Measurements from ENCODE around the gene HSD17B4.
"Not testable (repeated sequence)": the region's sequence is repeated elsewhere in the genome, so short reads cannot be mapped to it uniquely, and the experiment has no call there.

Gene HSD17B4

DNA sequence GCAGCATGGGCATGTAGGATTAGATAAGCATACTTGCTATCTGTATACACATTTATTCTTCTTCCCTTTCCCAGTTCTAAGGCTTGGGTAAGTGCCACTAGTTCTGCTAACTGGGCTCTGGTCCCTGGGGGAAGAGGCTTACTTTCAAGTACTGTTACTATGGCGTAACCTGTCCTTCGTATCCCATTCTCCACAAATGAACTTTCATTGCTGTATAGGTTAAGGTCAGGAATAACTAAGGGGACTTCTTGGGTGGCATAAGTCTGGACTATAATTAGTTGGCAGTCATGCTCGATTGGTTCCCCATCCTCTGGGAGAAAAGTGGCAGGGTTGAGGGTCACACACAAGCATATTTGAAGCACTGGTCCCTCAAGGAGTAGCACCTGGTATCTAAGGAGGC lies 23.7 kb upstream of the HSD17B4 start:
- not testable (repeated sequence) for H3K27me3 ChIP-seq (ENCODE audit: control insufficient read depth, insufficient read depth, low read length); H3K4me2 ChIP-seq (ENCODE audit: low read length); H3K4me1 ChIP-seq; H3K9me3 ChIP-seq (ENCODE audit: control insufficient read depth, low read length); H3K27ac ChIP-seq; H3K4me3 ChIP-seq (ENCODE audit: low read depth, low read length); H3K36me3 ChIP-seq (ENCODE audit: control insufficient read depth, insufficient read depth, low read length); H3K79me2 ChIP-seq; H3K9ac ChIP-seq; H2AFZ ChIP-seq

DNA sequence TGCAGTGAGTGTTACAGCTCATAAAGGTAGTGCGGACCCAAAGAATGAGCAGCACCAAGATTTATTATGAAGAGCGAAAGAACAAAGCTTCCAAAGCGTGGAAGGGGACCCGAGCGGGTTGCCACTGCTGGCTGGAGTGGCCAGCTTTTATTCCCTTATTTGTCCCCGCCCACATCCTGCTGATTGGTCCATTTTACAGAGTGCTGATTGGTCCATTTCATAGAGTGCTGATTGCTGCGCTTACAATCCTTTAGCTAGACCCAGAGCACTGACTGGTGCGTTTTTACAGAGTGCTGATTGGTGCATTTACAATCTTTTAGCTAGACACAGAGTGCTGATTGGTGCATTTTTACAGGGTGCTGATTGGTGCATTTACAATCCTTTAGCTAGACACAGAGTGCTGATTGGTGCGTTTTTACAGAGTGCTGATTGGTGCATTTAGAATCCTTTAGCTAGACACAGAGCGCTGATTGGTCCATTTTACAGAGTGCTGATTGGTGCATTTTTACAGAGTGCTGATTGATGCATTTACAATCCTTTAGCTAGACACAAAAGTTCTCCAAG lies 19.5 kb upstream of the HSD17B4 start:
- H3K27me3 ChIP-seq (ENCODE audit: control insufficient read depth, insufficient read depth, low read length); H3K4me1 ChIP-seq; H3K36me3 ChIP-seq (ENCODE audit: control insufficient read depth, insufficient read depth, low read length); H3K9me3 ChIP-seq (ENCODE audit: control insufficient read depth, low read length); H3K9ac ChIP-seq; H3K79me2 ChIP-seq; H2AFZ ChIP-seq; H3K4me2 ChIP-seq (ENCODE audit: low read length); H3K27ac ChIP-seq; H3K4me3 ChIP-seq (ENCODE audit: low read depth, low read length): not testable (repeated sequence)

DNA sequence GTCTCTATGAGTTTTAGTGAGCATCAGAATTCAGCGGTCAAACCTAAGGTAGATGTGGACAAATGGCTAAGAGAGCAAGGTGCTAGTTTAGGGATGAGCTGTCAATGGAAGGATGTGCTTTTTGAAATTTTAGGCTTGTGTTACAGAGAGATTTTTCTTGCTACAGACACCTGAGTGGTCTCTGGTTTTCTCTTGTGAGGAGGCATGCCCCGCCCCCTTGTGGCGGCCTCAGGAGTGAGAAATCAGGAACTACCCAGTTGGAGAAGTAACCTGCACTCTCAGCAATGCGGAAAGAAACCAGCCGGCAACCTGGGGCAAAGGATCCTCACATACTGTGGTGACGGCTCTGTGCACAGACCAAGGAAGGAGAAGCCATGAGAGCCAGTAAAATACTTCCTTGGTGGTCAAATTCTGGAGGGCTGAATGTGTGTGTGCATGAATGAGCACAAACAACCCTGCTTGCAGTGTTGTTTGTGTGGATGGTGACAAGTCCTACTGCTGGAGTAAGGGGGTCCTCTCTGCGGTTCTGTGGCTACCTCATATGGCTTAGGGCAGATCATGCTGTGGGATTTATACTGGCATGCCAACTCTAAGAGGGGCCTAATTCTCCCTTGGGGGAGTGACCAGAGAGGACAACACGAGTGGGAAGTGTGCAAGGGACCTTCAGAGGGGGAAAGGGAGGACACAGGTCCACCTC lies 16.7 kb upstream of the HSD17B4 start:
- H3K9me3 ChIP-seq (ENCODE audit: control insufficient read depth, low read length): no peaks in the 10 kb centered on the region
- no peak overlapping the region for H3K27ac ChIP-seq
- H3K79me2 ChIP-seq: no peaks in the 10 kb centered on the region
- H2AFZ ChIP-seq: no peak overlapping the region
- no peaks in the 10 kb centered on the region for H3K27me3 ChIP-seq (ENCODE audit: control insufficient read depth, insufficient read depth, low read length)
- H3K36me3 ChIP-seq (ENCODE audit: control insufficient read depth, insufficient read depth, low read length): no peaks in the 10 kb centered on the region
- no peak overlapping the region for H3K9ac ChIP-seq
- no peaks in the 10 kb centered on the region for H3K4me1 ChIP-seq
- TF ChIP-seq, protein P1, sequence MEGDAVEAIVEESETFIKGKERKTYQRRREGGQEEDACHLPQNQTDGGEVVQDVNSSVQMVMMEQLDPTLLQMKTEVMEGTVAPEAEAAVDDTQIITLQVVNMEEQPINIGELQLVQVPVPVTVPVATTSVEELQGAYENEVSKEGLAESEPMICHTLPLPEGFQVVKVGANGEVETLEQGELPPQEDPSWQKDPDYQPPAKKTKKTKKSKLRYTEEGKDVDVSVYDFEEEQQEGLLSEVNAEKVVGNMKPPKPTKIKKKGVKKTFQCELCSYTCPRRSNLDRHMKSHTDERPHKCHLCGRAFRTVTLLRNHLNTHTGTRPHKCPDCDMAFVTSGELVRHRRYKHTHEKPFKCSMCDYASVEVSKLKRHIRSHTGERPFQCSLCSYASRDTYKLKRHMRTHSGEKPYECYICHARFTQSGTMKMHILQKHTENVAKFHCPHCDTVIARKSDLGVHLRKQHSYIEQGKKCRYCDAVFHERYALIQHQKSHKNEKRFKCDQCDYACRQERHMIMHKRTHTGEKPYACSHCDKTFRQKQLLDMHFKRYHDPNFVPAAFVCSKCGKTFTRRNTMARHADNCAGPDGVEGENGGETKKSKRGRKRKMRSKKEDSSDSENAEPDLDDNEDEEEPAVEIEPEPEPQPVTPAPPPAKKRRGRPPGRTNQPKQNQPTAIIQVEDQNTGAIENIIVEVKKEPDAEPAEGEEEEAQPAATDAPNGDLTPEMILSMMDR (IDR thresholded peaks at IDR 0.05): no peak
- H3K4me2 ChIP-seq (ENCODE audit: low read length): no peak overlapping the region
- no peak overlapping the region for H3K4me3 ChIP-seq (ENCODE audit: low read depth, low read length)

DNA sequence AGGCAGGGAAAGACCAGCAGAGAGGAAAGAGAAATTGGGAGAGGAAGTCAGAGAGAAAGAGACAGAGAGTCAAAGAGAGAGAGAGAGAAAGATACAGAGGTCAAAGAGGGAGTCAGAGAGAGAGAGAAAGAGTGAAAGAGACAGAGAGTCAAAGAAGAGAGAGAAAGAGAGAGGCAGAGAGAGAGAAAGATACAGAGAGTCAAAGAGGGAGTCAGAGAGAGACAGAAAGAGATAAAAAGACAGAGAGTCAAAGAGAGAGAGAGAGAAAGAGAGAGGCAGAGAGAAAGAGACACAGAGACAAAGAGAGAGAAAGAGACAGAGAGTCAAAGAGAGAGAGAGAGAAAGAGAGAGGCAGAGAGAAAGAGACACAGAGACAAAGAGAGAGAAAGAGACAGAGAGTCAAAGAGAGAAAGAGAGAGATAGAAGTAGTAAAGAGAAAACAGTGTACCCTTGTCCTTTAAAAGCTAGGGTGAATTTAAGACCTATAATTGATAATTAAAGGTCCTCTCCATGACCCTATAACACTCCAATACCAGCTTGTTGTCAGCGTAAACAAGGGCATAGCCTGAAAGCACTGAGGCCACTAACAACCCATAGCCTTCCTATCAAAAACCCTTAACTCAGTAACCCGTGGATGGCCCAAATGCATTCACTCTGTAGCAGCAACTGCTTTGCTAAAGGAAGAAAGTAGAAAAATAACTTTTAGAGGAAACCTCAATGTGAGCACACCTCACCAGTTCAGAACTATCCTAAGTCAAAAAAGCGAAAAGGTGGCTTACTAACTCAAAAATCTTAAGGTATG lies 14.3 kb upstream of the HSD17B4 start:
- H3K4me3 ChIP-seq (ENCODE audit: low read depth, low read length); H3K27me3 ChIP-seq (ENCODE audit: control insufficient read depth, insufficient read depth, low read length); H3K9ac ChIP-seq; H3K79me2 ChIP-seq; H3K4me1 ChIP-seq; H3K4me2 ChIP-seq (ENCODE audit: low read length); H3K27ac ChIP-seq; H3K36me3 ChIP-seq (ENCODE audit: control insufficient read depth, insufficient read depth, low read length); H3K9me3 ChIP-seq (ENCODE audit: control insufficient read depth, low read length); H2AFZ ChIP-seq: not testable (repeated sequence)

DNA sequence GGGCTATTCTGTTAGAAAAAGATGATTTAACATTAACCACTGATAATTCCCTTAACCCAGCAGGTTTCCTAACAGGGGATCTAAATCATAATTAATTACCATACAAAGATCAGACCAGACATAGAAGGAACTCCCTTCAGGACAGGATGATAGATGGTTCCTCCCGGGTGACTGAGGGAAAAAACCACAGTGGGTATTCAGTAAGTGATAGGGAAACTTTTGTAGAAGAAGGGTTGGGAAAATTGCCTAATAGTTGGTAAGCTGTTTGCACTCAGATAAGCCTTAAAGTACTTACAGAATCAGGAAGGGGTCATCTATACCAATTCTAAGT lies 13.7 kb upstream of the HSD17B4 start:
- H3K4me3 ChIP-seq (ENCODE audit: low read depth, low read length); H2AFZ ChIP-seq; H3K79me2 ChIP-seq; H3K9me3 ChIP-seq (ENCODE audit: control insufficient read depth, low read length); H3K27me3 ChIP-seq (ENCODE audit: control insufficient read depth, insufficient read depth, low read length); H3K4me2 ChIP-seq (ENCODE audit: low read length); H3K36me3 ChIP-seq (ENCODE audit: control insufficient read depth, insufficient read depth, low read length); H3K9ac ChIP-seq; H3K27ac ChIP-seq; H3K4me1 ChIP-seq: not testable (repeated sequence)

DNA sequence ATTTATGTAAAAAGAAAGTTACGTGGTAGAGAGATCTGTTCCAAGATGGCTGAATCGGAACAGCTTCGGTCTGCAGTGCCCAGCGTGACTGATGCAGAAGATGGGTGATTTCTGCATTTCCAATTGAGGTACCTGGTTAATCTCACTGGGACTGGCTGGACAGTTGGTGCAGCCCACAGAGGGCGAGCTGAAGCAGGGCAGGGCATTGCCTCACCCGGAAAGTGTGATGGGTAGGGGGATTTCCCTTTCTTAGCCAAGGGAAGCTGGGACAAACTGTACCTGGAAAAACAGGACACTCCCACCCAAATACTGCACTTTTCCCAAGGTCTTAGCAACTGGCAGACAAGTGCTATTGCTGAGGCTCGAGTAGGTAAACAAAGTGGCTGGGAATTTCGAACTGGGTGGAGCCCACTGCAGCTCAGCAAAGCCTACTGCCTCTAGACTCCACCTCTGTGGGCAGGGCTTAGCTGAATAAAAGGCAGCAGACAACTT lies 13.1 kb upstream of the HSD17B4 start:
- Histone ChIP-seq H3K4me1 (no peaks in the 10 kb centered on the region), H3K27me3 (ENCODE audit: control insufficient read depth, insufficient read depth, low read length) (no peaks in the 10 kb centered on the region), H2AFZ (no peak overlapping the region), H3K36me3 (ENCODE audit: control insufficient read depth, insufficient read depth, low read length) (no peaks in the 10 kb centered on the region), H3K9ac (no peak overlapping the region), H3K9me3 (ENCODE audit: control insufficient read depth, low read length) (no peaks in the 10 kb centered on the region), H3K4me3 (ENCODE audit: low read depth, low read length) (no peak overlapping the region), H3K27ac (no peak overlapping the region), H3K4me2 (ENCODE audit: low read length) (no peak overlapping the region), H3K79me2 (no peaks in the 10 kb centered on the region)
- TF ChIP-seq, protein P1 (IDR thresholded peaks at IDR 0.05): no peak

DNA sequence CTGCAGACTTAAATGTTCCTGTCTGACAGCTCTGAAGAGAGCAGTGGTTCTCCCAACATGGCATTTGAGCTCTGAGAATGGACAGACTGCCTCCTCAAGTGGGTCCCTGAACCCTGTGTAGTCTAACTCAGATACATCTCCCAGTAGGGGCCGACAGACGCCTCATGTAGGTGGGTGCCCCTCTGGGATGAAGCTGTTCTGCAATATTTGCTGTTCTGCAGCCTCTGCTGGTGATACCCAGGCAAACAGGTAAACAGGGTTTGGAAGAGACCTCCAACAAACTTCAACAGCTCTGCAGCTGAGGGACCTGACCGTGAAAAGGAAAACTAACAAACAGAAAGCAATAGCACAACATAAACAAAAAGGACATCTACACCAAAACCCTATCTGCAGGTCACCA lies 12.7 kb upstream of the HSD17B4 start:
- not testable (repeated sequence) for H3K9ac ChIP-seq; H3K4me2 ChIP-seq (ENCODE audit: low read length); H3K4me1 ChIP-seq; H2AFZ ChIP-seq; H3K36me3 ChIP-seq (ENCODE audit: control insufficient read depth, insufficient read depth, low read length); H3K27me3 ChIP-seq (ENCODE audit: control insufficient read depth, insufficient read depth, low read length); H3K27ac ChIP-seq; H3K4me3 ChIP-seq (ENCODE audit: low read depth, low read length); H3K9me3 ChIP-seq (ENCODE audit: control insufficient read depth, low read length); H3K79me2 ChIP-seq

DNA sequence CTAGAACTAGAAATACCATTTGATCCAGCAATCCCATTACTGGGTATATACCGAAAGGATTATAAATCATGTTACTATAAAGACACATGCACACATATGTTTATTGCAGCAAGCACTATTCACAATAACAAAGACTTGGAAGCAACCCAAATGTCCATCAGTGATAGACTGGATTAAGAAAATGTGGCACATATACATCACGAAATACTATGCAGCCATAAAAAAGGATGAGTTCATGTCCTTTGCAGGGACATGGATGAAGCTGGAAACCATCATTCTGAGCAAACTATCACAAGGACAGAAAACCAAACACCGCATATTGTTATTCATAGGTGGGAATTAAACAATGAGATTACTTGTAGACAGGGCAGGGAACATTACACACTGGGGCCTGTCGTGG lies 7.7 kb upstream of the HSD17B4 start:
- H3K79me2 ChIP-seq; H3K27ac ChIP-seq; H3K36me3 ChIP-seq (ENCODE audit: control insufficient read depth, insufficient read depth, low read length); H3K9ac ChIP-seq; H3K4me2 ChIP-seq (ENCODE audit: low read length); H3K9me3 ChIP-seq (ENCODE audit: control insufficient read depth, low read length); H3K4me1 ChIP-seq; H2AFZ ChIP-seq; H3K27me3 ChIP-seq (ENCODE audit: control insufficient read depth, insufficient read depth, low read length); H3K4me3 ChIP-seq (ENCODE audit: low read depth, low read length): not testable (repeated sequence)

Data from parathyroid adenoma (tissue), 2 donors.